Pancreas (tissue), 10 donors: ENCODE data around the gene TIPARP. TPM values are rescaled to one million over a fixed set of nuclear protein-coding genes. Genes with fewer than 3 reads are reported as not detected.

ENCODE experiments used
- ATAC-seq, 4 donors: fragments of 200-7000 bp; cut with Tn5 transposase; one replicate each; pipeline versions ENCODE4 v1.8.0 to v1.9.1; 2020; ENCODE audit warnings: mild to moderate bottlenecking in 4 of 4, moderate library complexity in 4 of 4
- DNase-seq, 6 donors: peaks; one replicate each; pipeline ENCODE4 v3.0.0-alpha.2; 2020
- FAIRE-seq: peaks from 2 replicates; lab custom pipeline; 2012; peaks lifted over from hg19 to GRCh38; lab: Jason Lieb, UNC
- H3K27ac ChIP-seq, 4 donors: fragments of 200-600 bp; sonication (generic); 1 replicate in 3 of 4; 2 replicates in 1 of 4; pipeline versions ENCODE4 v1.5.0 to v1.8.0; 2020
- H3K27me3 ChIP-seq, 4 donors: fragments of 200-600 bp; one replicate each; pipeline ENCODE4 v1.8.0; 2021
- H3K36me3 ChIP-seq, 3 donors: fragments of 200-600 bp; sonication (generic) in 1 of 3; one replicate each; pipeline versions ENCODE4 v1.5.0 to v1.8.0; 2020 to 2021
- H3K4me1 ChIP-seq, 3 donors: fragments of 200-600 bp; one replicate each; pipeline ENCODE4 v1.8.0; 2021
- H3K4me3 ChIP-seq, 4 donors: fragments of 200-600 bp; sonication (generic) in 2 of 4; one replicate each; pipeline versions ENCODE4 v1.5.0 to v1.8.0; 2020 to 2021
- H3K9me3 ChIP-seq, 4 donors: fragments of 200-600 bp; one replicate each; pipeline ENCODE4 v1.8.0; 2021
- CTCF ChIP-seq, 4 donors: fragments of 200-600 bp; sonication (generic) in 3 of 4; IDR thresholded peaks; one replicate each; pipeline versions ENCODE4 v1.5.0 to v1.8.0; 2021; ENCODE audit warnings: antibody characterized with exemption in 4 of 4
- WGBS, 2 donors: extraction: QIAGEN DNeasy Blood & Tissue Kit; methylation state at CpG; one replicate each; pipeline ENCODE4 v1.1.7; 2013; 5-methylcytosine and 5-hydroxymethylcytosine counted together
- intact Hi-C, 3 donors: fragments of 100-400 bp; cut with DNase I; formaldehyde crosslinking; loops; one replicate each; pipeline versions ENCODE4 v1.11.1 to v1.14.2; 2022
- polyA plus RNA-seq, 2 donors: library from polyadenylated mRNA; stranded (reverse); fragments of 200-250 nt; gene quantifications; one replicate each; pipeline ENCODE4 v1.2.3, GENCODE V29; 2013
- total RNA-seq, 6 donors: library from RNA; stranded (reverse); fragmentation: NEBNext Ultra II Directional in 4 of 6; extraction: Animal tissue kit (Norgen Biotek cat#: 25700) in 4 of 6; gene quantifications; one replicate each; pipeline versions ENCODE4 v1.2.1 to v1.2.4, GENCODE V29; 2021 to 2023
- donor health status: healthy with polysubstance abuse.
- donor health status: DM: no; HTN: no; CAD: no; lungs with moderate emphysema.
- donor health status: DM: no; HTN: no; CAD: no.
- donor health status: control.
- donor health status: control.
- donor health status: Bipolar disorder and iron deficiency.
- donor health status: DM: yes; HTN: yes; CAD: no.
- donor health status: DM: no; HTN: no; CAD: no.
- donor health status: DM: no; HTN: no; CAD: no.
- donor health status: DM: yes; HTN: yes; CAD: no.

The TIPARP gene
- total and polyA plus RNA-seq, 8 donors = 6.0 to 15.0 (median 10.1) TPM

GRCh38 chr3:156635034-156635433 is 39.4 kb upstream of the TIPARP start:
- H3K4me1 ChIP-seq = peaks cover 0 to 6% (median 5%) of the 10 kb centered on the region in 3 donors
- DNase-seq (no peak), ATAC-seq (no peak), FAIRE-seq (no peak)
- no peak overlapping the region for H3K27ac ChIP-seq
- TF ChIP-seq CTCF (IDR thresholded peaks at IDR 0.05) = no peak
- H3K9me3 ChIP-seq = no peaks in the 10 kb centered on the region
- H3K36me3 ChIP-seq = no peaks in the 10 kb centered on the region
- no peak overlapping the region for H3K4me3 ChIP-seq
- 92 to 94% methylated on average over 3 of the region's 3 CpGs for WGBS, 2 donors
- intact Hi-C loops = no loop called here
- no peaks in the 10 kb centered on the region for H3K27me3 ChIP-seq

- FAIRE-seq (no peak), DNase-seq (no peak), ATAC-seq (no peak)
- H3K9me3 ChIP-seq = no peaks in the 10 kb centered on the region
- no peak for TF ChIP-seq CTCF (IDR thresholded peaks at IDR 0.05)
- H3K36me3 ChIP-seq = no peaks in the 10 kb centered on the region
- H3K27ac ChIP-seq = no peak overlapping the region
- H3K4me3 ChIP-seq = no peak overlapping the region
- no peaks in the 10 kb centered on the region for H3K27me3 ChIP-seq
- WGBS, 2 donors = 66 to 70% methylated on average over 3 of the region's 3 CpGs
- H3K4me1 ChIP-seq = peaks cover 0 to 6% (median 5%) of the 10 kb centered on the region in 3 donors
- intact Hi-C loops = no loop called here
These were observed 38.4 kb upstream of the TIPARP start for GRCh38 chr3:156635973-156636372.

DNA sequence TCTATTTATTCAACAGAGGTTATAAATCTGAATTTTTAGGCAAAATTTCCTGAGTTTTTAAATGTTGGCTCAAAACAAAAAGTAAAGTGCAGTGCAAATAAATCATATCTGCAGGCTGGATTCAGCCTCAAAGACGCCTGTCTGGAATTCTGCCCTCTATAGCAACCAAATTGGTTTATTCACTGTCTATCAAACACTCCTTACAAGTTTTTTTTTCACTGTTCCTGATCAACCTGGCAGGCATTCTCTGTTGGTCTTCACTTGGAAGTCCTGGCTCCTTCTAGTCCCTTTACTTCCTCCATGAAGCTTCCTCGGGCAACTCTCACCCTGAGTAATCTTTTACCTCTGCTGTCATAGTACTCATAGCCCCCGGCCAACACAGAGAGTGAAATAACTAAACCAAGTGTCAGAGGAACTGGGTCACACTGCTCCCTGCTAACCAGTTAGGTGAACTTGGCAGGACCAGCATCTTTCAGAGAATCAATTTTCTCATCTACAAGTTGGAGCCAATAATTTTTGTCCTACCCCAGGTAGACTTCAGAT is 36.8 kb upstream of the TIPARP start:
- H3K27ac ChIP-seq = no peak overlapping the region
- no peaks in the 10 kb centered on the region for H3K9me3 ChIP-seq
- TF ChIP-seq CTCF (IDR thresholded peaks at IDR 0.05) = no peak
- no peaks in the 10 kb centered on the region for H3K36me3 ChIP-seq
- no peak for DNase-seq
- WGBS, 2 donors = 26 to 29% methylated on average over 3 of the region's 3 CpGs
- no peak overlapping the region for H3K4me3 ChIP-seq
- no peak for FAIRE-seq
- ATAC-seq = no peak
- no peaks in the 10 kb centered on the region for H3K27me3 ChIP-seq
- H3K4me1 ChIP-seq = peaks cover 0 to 6% (median 5%) of the 10 kb centered on the region in 3 donors
- intact Hi-C loops = no loop called here

DNA sequence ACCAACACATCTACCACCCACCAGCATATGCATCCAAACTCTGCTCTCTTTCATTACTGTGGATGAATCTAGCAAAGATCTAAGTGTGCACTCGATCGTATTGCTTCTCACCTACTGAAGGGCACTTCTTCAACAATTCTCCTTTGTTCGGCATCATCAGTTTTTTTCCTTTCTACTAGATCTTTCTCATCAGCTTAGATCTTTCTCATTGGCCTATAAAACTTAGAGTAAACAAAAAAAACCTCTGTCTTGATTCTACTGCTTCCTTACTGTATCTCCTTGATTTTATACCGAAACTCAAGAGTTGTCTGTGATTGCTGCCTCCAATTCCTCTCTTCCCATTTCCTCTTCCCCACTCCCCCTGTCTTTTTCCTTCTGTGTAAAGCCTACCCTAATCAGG is 36.1 kb upstream of the TIPARP start:
- no peaks in the 10 kb centered on the region for H3K9me3 ChIP-seq
- H3K4me1 ChIP-seq = peaks cover 0 to 6% (median 2%) of the 10 kb centered on the region in 3 donors
- ATAC-seq = no peak
- WGBS, 2 donors = 71 to 74% methylated on average over 4 of the region's 4 CpGs
- no peak overlapping the region for H3K4me3 ChIP-seq
- no peaks in the 10 kb centered on the region for H3K36me3 ChIP-seq
- H3K27ac ChIP-seq = no peak overlapping the region
- intact Hi-C loops = no loop called here
- no peak for DNase-seq
- FAIRE-seq = no peak
- no peaks in the 10 kb centered on the region for H3K27me3 ChIP-seq
- no peak for TF ChIP-seq CTCF (IDR thresholded peaks at IDR 0.05)

DNA sequence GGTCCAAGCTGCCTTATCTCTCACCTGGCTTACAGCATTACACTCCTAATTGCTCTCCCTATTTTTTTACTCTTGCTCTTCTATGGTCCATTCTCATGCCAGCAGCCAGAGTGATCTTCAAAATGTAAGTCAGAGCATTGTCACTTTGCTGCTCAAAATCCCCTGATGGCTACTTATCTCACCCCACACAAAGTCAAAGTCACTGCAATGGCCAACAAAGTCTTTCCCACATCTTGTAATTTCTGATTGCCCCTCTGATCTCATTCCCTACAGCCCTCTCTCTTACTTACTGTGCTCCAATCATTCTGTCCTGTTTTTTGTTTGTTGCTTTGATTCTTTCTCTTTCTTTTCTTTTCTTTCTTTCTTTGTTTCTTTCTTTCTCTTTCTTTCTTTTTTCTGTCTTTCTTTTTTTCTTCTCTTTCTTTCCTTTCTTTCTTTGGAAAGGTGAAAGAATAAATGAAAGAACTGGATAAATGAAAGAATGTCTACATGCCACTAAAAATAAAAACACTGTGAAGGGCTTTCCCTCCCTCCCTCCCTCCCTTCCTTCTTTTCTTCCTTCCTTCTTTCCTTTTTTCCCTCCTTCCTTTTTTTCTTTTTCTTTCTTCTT is 34.9 kb upstream of the TIPARP start:
- H3K9me3 ChIP-seq = no peaks in the 10 kb centered on the region
- H3K4me1 ChIP-seq = peaks cover 0 to 6% (median 0%) of the 10 kb centered on the region in 3 donors
- TF ChIP-seq CTCF (IDR thresholded peaks at IDR 0.05) = no peak
- FAIRE-seq (no peak), DNase-seq (no peak), ATAC-seq (no peak)
- H3K27me3 ChIP-seq = no peaks in the 10 kb centered on the region
- no peak overlapping the region for H3K27ac ChIP-seq
- H3K36me3 ChIP-seq = no peaks in the 10 kb centered on the region
- intact Hi-C loops = no loop called here
- no peak overlapping the region for H3K4me3 ChIP-seq
